Type B pancreatic cell (in vitro differentiated cells): ENCODE results near the gene MSANTD7. TPM values are rescaled to one million over a fixed set of nuclear protein-coding genes. Genes with fewer than 3 reads are reported as not detected.
"Not testable (repeated sequence)": the region's sequence is repeated elsewhere in the genome, so short reads cannot be mapped to it uniquely, and the experiment has no call there.

Experiments
- DNase-seq: peaks from one replicate; pipeline ENCODE4 v3.0.0; 2021; ENCODE audit warnings: mixed read lengths; ENCODE audit not compliant: unreplicated experiment; ENCODE audit errors: extremely low spot score
- H3K27ac Mint-ChIP-seq: 2 replicates; pipeline ENCODE4 v1.8.0; 2021; ENCODE audit warnings: mild to moderate bottlenecking, mixed read lengths
- H3K27me3 Mint-ChIP-seq: 2 replicates; pipeline ENCODE4 v1.8.0; 2021; ENCODE audit warnings: mixed read lengths
- H3K36me3 Mint-ChIP-seq: 2 replicates; pipeline ENCODE4 v1.8.0; 2021; ENCODE audit warnings: mixed read lengths
- H3K4me1 Mint-ChIP-seq: one replicate; pipeline ENCODE4 v1.8.0; 2021; ENCODE audit warnings: mixed read lengths; ENCODE audit not compliant: unreplicated experiment
- H3K4me3 Mint-ChIP-seq: 2 replicates; pipeline ENCODE4 v1.8.0; 2021; ENCODE audit warnings: mild to moderate bottlenecking, mixed read lengths
- H3K9me3 Mint-ChIP-seq: 2 replicates; pipeline ENCODE4 v1.8.0; 2021; ENCODE audit warnings: mixed read lengths
- CTCF ChIP-seq: fragments of 200-600 bp; sonication (generic); conservative IDR thresholded peaks from 2 replicates; pipeline ENCODE4 v1.5.0; 2021; ENCODE audit warnings: antibody characterized with exemption, mild to moderate bottlenecking
- total RNA-seq: library from RNA; stranded (reverse); gene quantifications from 2 replicates; pipeline ENCODE4 v1.2.1, GENCODE V29; 2021; ENCODE audit warnings: low replicate concordance

MSANTD7 gene
- total RNA-seq, 1 donor from 2014 or later = 18.1 TPM

GRCh38 chr10:14806318-14806717 lies 31.8 kb upstream of the MSANTD7 start:
- Mint-ChIP-seq H3K27ac (no peak overlapping the region), H3K36me3 (no peaks in the 10 kb centered on the region), H3K9me3 (no peaks in the 10 kb centered on the region), H3K4me1 (peaks cover 5% of the 10 kb centered on the region), H3K27me3 (peaks cover 3% of the 10 kb centered on the region), H3K4me3 (no peak overlapping the region)
- no peak for DNase-seq
- no peak for TF ChIP-seq CTCF

GRCh38 chr10:14810969-14811953 lies 26.8 kb upstream of the MSANTD7 start:
- no peaks in the 10 kb centered on the region for H3K36me3 Mint-ChIP-seq
- no peak for DNase-seq
- no peaks in the 10 kb centered on the region for H3K27me3 Mint-ChIP-seq
- H3K4me3 Mint-ChIP-seq = no peak overlapping the region
- peaks cover 5% of the 10 kb centered on the region for H3K4me1 Mint-ChIP-seq
- TF ChIP-seq CTCF = no peak
- no peak overlapping the region for H3K27ac Mint-ChIP-seq
- H3K9me3 Mint-ChIP-seq = no peaks in the 10 kb centered on the region

GRCh38 chr10:14812271-14812670 lies 25.8 kb upstream of the MSANTD7 start:
- H3K4me3 Mint-ChIP-seq = no peak overlapping the region

GRCh38 chr10:14815681-14816080 lies 22.4 kb upstream of the MSANTD7 start:
- H3K27me3 Mint-ChIP-seq = no peaks in the 10 kb centered on the region
- no peak for TF ChIP-seq CTCF
- H3K36me3 Mint-ChIP-seq = no peaks in the 10 kb centered on the region
- DNase-seq = no peak
- no peaks in the 10 kb centered on the region for H3K9me3 Mint-ChIP-seq
- H3K27ac Mint-ChIP-seq = no peak overlapping the region
- H3K4me1 Mint-ChIP-seq = peaks cover 4% of the 10 kb centered on the region
- H3K4me3 Mint-ChIP-seq = no peak overlapping the region

More at GRCh38 chr10:14812271-14812670, 25.8 kb upstream of the MSANTD7 start:
- no peaks in the 10 kb centered on the region for H3K36me3 Mint-ChIP-seq
- no peak overlapping the region for H3K27ac Mint-ChIP-seq
- no peaks in the 10 kb centered on the region for H3K27me3 Mint-ChIP-seq
- H3K9me3 Mint-ChIP-seq = no peaks in the 10 kb centered on the region
- H3K4me1 Mint-ChIP-seq = peaks cover 5% of the 10 kb centered on the region
- no peak for DNase-seq
- no peak for TF ChIP-seq CTCF

- H3K4me1 Mint-ChIP-seq, H3K9me3 Mint-ChIP-seq, H3K27ac Mint-ChIP-seq, H3K36me3 Mint-ChIP-seq, H3K4me3 Mint-ChIP-seq, DNase-seq, H3K27me3 Mint-ChIP-seq: not testable (repeated sequence)
Observed at GRCh38 chr10:14816717-14817116, 21.4 kb upstream of the MSANTD7 start.

GRCh38 chr10:14820010-14820774 lies 17.9 kb upstream of the MSANTD7 start:
- DNase-seq = no peak
- no peak overlapping the region for H3K27ac Mint-ChIP-seq
- TF ChIP-seq CTCF = no peak

More at GRCh38 chr10:14820010-14820774, 17.9 kb upstream of the MSANTD7 start:
- Mint-ChIP-seq H3K36me3 (no peaks in the 10 kb centered on the region), H3K4me3 (no peak overlapping the region), H3K27me3 (no peaks in the 10 kb centered on the region), H3K9me3 (no peaks in the 10 kb centered on the region), H3K4me1 (peaks cover 12% of the 10 kb centered on the region)
